GM12891 (cell line): ENCODE results near the gene HOXC9.

Experiments used
- DNase-seq: peaks from one replicate; pipeline ENCODE4 v3.0.0; 2011; ENCODE audit warnings: low spot score; ENCODE audit not compliant: insufficient read length
- FAIRE-seq: peaks from 2 replicates; lab custom pipeline; 2011; peaks lifted over from hg19 to GRCh38; lab: Jason Lieb, UNC
- PAX5 ChIP-seq: IDR thresholded peaks from 2 replicates; pipeline ENCODE4 v1.6.1; 2011; ENCODE audit warnings: low read length, moderate library complexity, mild to moderate bottlenecking; ENCODE audit not compliant: insufficient read depth, severe bottlenecking
- POLR2A ChIP-seq: IDR thresholded peaks from 2 replicates; pipeline ENCODE4 v1.6.1; 2011; ENCODE audit warnings: low read depth, low read length, control low read depth
- POLR2AphosphoS5 ChIP-seq: IDR thresholded peaks from 2 replicates; pipeline ENCODE4 v1.6.1; 2011; ENCODE audit warnings: low read depth, low read length, control low read depth
- POU2F2 ChIP-seq: IDR thresholded peaks from 2 replicates; pipeline ENCODE4 v1.6.1; 2011; ENCODE audit warnings: low read depth, mild to moderate bottlenecking, control low read depth, low read length, moderate library complexity
- SPI1 ChIP-seq: IDR thresholded peaks from 2 replicates; pipeline ENCODE4 v1.6.1; 2011; ENCODE audit warnings: low read depth, low read length, control low read depth
- TAF1 ChIP-seq: IDR thresholded peaks from 2 replicates; pipeline ENCODE4 v1.6.1; 2011; ENCODE audit warnings: low read depth, low read length, control low read depth

Gene HOXC9

GRCh38 chr12:54009171-54010052 lies 9.5 kb downstream of the HOXC9 start:
- DNase-seq, result no peak
- FAIRE-seq, result no peak
- TF ChIP-seq POLR2AphosphoS5 (no peak), TAF1 (no peak), POU2F2 (no peak), POLR2A (no peak), PAX5 (no peak), SPI1 (no peak)

GRCh38 chr12:54010053-54010971 lies 10.4 kb downstream of the HOXC9 start:
- TF ChIP-seq SPI1 (no peak), PAX5 (no peak), POLR2AphosphoS5 (no peak), TAF1 (no peak), POLR2A (no peak), POU2F2 (no peak)
- no peak for DNase-seq
- no peak for FAIRE-seq

GRCh38 chr12:54010972-54011664 lies 11.2 kb downstream of the HOXC9 start:
- TF ChIP-seq SPI1 (no peak), PAX5 (no peak), POLR2A (no peak), POU2F2 (no peak), TAF1 (no peak), POLR2AphosphoS5 (no peak)
- FAIRE-seq (no peak), DNase-seq (no peak)

- DNase-seq, result no peak
- no peak for FAIRE-seq
- TF ChIP-seq TAF1 (no peak), SPI1 (no peak), POU2F2 (no peak)
These were observed 11.9 kb downstream of the HOXC9 start for GRCh38 chr12:54011665-54012532.

- TF ChIP-seq POU2F2 (no peak), TAF1 (no peak), POLR2AphosphoS5 (no peak)
- FAIRE-seq (no peak), DNase-seq (no peak)
These were observed 12.9 kb downstream of the HOXC9 start for GRCh38 chr12:54012631-54013409.

GRCh38 chr12:54014377-54015017 lies 14.5 kb downstream of the HOXC9 start:
- TF ChIP-seq TAF1 (no peak), SPI1 (no peak)
- FAIRE-seq (no peak), DNase-seq (no peak)

- no peak for DNase-seq
- TF ChIP-seq POLR2AphosphoS5, result no peak
- TF ChIP-seq POLR2A, result no peak
- no peak for TF ChIP-seq POU2F2
- TF ChIP-seq PAX5, result no peak
- TF ChIP-seq SPI1, result no peak
- TF ChIP-seq TAF1, result no peak
- FAIRE-seq, result no peak
These were observed 15.3 kb downstream of the HOXC9 start for GRCh38 chr12:54015018-54015931.

- no peak for TF ChIP-seq POLR2A
- no peak for TF ChIP-seq POU2F2
- no peak for TF ChIP-seq TAF1
- DNase-seq (no peak), FAIRE-seq (no peak)
These were observed 16.1 kb downstream of the HOXC9 start for GRCh38 chr12:54016051-54016450.
